ENCODE data around the gene BTG2. TPM values are rescaled to one million over a fixed set of nuclear protein-coding genes. Genes with fewer than 3 reads are reported as not detected.

The BTG2 gene, protein sequence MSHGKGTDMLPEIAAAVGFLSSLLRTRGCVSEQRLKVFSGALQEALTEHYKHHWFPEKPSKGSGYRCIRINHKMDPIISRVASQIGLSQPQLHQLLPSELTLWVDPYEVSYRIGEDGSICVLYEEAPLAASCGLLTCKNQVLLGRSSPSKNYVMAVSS
- 56.5 TPM for total RNA-seq

DNA sequence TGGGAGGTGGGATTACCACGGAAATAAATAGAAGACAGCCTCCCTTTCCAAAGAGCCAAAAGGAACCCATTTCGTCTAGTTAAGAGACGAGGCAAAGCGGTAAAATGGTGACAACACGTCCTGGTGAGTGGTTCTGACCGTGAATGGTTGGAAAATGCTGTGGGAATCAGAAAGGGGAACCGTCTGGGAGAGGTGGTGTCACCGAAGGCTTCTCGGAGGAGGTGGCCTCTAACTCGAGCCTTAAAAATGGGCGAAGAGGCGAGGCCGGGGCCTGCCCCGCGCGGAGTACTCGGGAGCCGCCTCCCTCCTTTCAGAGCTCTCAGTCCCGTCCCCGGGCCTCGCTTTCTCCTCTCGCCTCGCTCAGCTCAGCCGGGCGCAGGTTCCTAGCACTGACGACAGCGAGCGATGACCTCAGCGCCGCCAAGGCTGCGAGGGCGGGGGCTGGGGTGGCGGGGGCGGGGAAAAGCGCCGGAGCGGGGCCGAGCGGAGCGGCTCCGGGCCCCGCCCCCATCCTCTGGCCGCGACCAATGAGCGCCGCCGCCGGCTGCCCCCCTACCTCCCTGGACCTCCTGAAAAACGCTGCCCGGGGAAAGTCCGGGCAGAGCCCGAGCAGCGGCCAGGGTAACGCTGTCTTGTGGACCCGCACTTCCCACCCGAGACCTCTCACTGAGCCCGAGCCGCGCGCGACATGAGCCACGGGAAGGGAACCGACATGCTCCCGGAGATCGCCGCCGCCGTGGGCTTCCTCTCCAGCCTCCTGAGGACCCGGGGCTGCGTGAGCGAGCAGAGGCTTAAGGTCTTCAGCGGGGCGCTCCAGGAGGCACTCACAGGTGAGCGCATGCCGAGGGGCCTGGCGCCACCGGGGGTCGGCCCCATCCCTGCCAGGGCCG is at the start of gene BTG2:
Gene BTG2, plus strand, starts transcription at position 601 of the 890 bp plus-strand sequence. Its CDS starts 88 bp downstream, at position 689.

GRCh38 chr1:203351037-203351625 is 45.8 kb downstream of the BTG2 start, which contains the start of gene FMOD:
FMOD (minus strand) TSS chr1:203351122; CDS start chr1:203348270, 2,852 bp downstream.

Other genes with a start within 250 kb of the BTG2 start
- 19.8 TPM for gene MYOG, start 219.5 kb upstream of the BTG2 start, total RNA-seq
- gene ADORA1, start 177.8 kb upstream of the BTG2 start, total RNA-seq: 1.9 TPM
- gene MYBPH, start 129.7 kb upstream of the BTG2 start, total RNA-seq: 4.5 TPM
- gene CHI3L1, start 118.8 kb upstream of the BTG2 start, total RNA-seq: 6.3 TPM
- not detected for gene CHIT1, start 75.8 kb upstream of the BTG2 start, total RNA-seq
- 137 TPM for gene FMOD, start 45.6 kb downstream of the BTG2 start, total RNA-seq
- gene PRELP, start 170.3 kb downstream of the BTG2 start, total RNA-seq: 12.8 TPM
- 40.7 TPM for gene OPTC, start 188.6 kb downstream of the BTG2 start, total RNA-seq